NCI-H460 (cell line): Measurements from ENCODE around the gene APRT. TPM values are rescaled to one million over a fixed set of nuclear protein-coding genes. Genes with fewer than 3 reads are reported as not detected.
"Not testable (repeated sequence)": the region's sequence is repeated elsewhere in the genome, so short reads cannot be mapped to it uniquely, and the experiment has no call there.

Experiments used
- DNase-seq: peaks from one replicate; pipeline ENCODE4 v3.0.0-alpha.2; 2016; ENCODE audit warnings: low read depth; ENCODE audit errors: extremely low read depth
- total RNA-seq: library from RNA; depleted of rRNA; stranded (reverse); fragments of >200 nt; shearing (Covaris generic); gene quantifications from 2 replicates; pipeline ENCODE4 v1.2.3, GENCODE V29; 2014

Gene APRT
- total RNA-seq, 1 experiment from 2014 or later: 124 TPM

DNA sequence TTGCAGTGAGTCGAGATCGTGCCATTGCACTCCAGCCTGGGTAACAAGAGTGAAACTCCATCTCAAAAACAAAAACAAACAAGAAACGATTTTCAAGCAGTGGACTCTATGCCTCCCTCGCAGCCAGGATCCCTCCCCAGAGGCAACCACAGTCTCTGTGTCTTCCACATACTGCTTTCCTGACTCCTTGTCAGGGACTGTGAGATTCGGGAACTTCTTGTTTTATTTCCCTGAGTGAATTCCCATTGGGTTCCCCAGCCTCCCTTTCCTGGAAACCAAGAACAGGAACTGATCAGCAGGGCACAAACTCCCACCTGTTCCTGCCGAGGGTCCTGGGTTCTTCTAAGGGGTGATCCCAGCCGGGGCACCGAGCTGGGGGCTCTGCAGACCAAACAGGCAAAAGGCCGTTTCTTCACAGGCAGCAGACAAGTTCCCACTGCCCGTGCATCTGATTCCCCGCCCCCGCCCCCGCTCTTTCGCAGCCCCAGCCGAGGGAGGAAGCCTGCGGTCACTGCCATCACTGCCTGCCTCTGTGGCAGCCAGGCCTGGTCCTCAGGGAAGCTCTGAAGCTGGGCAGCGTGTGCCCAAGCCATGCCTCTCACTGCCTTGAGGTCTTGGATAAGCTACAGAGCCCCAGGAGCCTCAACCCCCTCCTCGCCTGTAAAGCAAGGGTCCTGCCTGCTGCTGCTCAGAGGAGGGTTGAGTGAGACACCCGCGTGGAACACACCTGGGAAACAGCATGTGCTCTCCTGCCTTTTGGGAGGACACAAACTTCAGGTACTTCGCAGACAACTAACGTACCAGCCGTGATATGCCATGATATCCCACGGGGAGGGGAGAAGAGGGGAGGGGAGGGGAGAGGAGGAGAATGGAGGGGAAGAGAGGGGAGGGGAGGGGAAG lies 21.2 kb downstream of the APRT start:
- DNase-seq: no peak

DNA sequence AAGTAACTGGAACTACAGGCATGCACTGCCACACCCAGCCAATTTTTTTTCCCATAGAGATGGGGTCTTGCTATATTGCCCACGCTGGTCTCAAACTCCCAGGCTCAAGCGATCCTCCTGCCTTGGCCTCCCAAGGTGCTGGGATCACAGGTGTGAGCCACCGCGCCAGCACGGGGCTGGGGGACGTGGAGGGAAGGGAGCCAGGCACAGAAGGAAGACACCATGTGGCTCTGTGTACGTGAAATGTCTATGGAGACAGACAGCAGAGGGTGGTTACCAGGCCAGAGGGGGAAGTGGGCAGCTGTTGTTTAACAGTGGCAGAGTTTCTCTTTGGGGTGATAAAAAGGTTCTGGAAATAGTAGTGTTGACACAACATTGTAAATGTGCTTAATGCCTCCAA lies 22.1 kb downstream of the APRT start:
- no peak for DNase-seq

DNA sequence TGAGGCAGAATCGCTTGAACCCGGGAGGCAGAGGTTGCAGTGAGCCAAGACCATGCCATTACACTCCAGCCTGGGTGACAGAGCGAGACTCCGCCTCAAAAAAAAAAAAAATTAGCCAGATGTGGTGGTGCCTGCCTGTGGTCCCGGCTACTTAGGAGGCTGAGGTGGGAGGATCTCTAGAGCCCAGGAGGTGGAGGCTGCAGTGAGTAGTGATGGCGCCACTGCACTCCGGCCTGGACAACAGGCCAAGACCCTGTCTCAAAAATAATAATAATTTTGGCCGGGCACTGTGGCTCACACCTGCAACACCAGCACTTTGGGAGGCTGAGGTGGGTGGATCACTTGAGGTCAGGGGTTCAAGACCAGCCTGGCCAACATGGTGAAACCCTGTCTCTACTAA lies 23.0 kb downstream of the APRT start:
- DNase-seq: not testable (repeated sequence)

DNA sequence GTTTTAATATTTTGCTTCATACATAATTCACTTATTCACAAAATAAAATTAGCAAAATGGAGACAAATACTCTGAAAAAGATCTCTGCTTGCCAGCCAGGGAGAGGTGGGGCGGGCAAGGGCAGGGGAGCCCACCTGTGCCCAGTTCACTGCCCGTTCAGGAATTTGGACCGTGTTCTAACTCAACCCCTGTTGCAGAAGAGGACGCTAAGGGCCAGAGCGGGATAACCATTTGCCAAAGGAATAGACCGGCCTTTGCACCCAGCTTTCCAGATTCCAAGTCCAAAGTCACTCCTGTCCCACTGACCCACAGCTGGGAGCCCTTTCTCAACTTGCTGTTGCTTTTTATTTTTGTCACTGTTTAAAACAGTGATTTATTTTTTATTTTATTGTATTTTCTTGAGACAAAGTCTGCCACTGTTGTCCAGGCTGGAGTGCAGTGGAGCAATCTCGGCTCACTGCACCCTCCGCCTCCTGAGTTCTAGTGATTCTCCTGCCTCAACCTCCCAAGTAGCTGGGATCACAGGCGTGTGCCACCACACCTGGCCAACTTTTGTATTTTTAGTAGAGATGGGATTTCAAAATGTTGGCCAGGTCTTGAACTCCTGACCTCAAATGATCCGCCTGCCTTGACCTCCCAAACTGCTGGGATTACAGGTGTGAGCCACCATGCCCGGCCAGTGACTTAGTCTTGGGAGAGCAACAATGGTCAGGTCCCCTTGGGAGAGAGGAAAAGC lies 24.0 kb downstream of the APRT start:
- no peak for DNase-seq

DNA sequence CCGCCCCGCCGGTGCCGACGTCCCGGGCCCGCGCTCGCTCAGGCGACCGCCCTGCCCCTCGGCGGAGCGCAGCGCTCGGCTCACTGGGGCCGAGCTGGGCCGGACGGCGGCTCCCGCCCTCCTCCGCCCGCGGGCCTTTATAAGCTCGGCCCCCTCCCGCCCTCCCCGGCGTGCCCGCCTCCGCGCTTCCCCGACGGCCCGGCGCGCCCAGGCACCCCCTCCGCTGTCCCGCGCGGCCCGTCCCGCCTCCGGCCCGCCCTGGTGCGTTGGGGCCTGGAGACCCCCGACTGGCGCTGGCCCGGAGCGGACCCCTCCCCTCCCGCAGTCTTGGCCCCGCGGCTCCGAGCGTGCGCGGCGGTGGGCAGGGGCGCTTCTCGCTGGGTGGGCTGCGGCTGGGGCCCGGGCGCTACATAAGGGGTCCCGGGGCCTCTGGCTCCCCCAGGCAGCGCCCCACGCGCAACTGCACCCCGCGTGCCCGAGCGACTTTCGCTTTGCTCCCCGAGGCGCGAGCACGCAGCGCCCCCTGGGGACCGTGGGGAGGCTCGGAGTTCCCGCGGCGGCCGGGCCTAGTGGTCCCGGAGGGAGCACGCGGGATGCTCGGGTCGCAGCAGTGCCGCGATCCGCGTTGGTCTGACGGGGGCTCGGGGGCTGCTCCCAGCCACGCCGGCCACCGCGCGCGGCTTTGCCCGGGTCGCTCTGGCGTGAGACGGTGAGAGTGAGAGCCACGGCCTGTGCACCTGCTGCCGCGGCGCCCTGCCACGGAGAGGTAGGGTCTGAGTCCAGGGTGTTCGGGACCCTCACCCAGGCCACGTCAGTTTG lies 26.4 kb downstream of the APRT start, which contains the start of gene PIEZO1:
Gene PIEZO1, minus strand, starts transcription at position 115 of the 819 bp plus-strand sequence. CDS start 256 bp downstream, outside the sequence.
- DNase-seq: peak; percentile 41

DNA sequence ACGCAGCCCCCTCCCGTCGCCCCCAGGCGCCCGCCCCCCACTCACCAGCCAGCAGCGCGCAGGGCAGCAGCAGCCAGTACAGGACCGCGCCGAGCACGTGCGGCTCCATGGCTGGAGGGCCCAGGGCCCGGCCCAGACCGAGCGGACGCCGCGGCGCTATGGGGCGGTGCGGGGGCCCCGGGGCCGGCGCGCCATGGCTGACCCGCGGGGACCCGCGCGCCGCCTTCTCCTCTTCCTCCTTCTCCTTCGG lies 26.9 kb downstream of the APRT start:
- no peak for DNase-seq

DNA sequence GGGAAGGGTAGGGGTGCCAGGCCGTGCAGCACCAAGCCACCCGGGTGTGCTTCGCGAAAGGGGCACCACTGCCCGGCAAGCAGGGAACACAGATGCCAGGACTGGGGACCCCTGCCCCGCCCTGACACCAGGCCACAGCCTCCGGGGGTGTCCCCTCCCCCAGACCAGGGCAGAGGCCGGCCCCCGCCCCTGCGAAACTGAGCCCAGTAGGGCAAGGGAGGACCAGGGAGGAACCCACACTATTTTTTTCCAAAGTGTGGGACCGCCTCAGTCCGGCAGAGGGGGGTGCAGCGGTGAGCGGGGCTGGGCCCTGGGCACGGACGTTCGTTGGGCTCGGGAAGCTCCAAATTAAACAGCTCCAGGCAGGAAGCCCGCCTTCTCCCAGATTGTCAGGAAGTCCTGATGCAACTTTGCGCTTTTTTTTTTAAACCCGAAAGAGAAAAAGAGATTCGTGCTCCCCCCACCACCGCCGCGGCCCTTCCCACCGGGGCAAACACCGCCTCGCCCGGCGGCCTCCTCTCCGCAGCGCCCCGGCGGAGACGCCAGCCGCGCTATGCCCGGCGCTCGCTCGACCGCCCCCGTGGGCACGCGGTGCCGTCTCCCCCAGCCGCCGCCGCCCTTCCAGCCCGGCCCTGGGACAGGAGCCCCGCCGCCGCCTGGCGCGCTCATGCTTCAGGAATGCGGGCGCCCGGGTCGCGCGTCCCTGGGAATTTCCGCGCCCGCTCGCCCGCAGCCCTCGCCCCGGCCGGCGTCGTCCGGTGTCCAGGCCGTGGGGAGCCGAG lies 27.5 kb downstream of the APRT start:
- no peak for DNase-seq

DNA sequence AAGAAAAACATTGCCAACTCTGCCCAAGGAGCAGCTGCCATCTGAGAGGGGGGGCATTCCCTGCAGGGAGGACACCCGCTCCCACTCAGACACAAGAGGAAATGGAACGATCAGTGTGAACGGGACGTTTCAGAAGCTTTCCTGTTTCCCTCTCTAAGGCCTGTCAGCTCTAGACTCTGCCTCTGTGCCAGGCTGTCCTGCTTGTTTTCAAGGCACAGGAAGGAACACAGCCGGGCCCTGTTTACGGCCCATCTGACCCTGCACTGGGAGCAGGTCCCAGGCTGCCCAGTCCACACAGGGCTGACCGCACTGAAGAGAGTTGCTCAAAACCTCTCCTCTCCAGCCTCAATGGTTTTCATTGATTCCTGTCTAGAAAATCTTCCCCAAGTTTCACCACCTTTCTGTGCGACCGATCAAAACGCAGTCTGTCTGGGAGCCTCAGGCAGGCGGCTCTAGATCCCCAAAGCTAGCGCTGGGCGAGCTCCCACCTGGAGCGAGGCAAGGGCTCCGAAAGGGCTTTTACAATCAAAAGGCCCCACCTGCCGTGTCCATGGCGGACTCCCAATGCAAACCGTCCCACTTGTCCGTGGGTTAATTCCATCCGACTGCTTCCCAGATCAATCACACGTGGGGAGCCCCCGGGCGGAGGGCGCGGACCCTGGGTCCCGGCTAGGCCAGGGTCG lies 28.2 kb downstream of the APRT start:
- DNase-seq: no peak

DNA sequence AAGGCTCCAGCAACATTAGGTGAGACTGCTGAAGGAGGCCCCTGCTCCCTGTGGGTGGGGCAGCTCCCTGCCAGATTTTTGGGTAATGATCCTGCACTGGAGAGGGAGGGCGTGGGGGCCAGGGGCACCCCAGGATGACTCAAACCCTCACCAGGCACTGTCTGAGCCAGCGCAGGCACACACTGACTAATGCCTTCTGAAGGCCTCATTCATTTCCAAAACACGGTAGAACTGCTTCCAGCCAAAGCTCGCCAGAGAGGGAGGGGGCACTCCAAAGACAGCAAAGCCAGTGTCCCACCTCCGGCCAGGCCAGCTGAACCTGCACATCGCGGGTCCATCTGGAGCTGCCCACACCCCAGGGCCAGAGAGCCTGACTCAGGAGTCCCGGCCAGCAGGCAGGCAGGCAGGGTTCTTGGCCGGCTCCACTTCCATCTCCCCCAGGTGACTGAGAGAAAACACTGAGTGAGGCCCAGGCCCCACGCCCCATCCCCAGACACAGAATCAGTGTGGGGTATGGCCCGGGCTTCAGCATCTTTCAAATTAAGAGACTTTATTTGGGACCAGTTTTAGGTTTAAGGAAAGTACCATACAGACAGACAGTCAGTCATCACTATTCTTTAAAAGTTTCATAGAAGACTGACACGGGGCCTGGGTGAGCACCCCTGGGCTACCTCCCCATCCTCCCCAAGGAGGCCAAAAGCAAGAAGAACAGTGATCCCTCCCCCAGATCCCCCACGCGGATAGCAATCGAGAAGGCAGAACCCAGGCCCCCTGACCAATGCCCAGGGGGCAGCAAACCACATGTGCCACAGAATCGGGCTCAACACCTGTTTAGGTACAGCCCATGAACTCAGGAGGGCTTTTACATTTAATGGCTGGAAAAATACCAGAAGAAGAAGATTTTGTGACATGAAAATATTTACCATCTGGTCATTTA lies 29.0 kb downstream of the APRT start:
- no peak for DNase-seq

DNA sequence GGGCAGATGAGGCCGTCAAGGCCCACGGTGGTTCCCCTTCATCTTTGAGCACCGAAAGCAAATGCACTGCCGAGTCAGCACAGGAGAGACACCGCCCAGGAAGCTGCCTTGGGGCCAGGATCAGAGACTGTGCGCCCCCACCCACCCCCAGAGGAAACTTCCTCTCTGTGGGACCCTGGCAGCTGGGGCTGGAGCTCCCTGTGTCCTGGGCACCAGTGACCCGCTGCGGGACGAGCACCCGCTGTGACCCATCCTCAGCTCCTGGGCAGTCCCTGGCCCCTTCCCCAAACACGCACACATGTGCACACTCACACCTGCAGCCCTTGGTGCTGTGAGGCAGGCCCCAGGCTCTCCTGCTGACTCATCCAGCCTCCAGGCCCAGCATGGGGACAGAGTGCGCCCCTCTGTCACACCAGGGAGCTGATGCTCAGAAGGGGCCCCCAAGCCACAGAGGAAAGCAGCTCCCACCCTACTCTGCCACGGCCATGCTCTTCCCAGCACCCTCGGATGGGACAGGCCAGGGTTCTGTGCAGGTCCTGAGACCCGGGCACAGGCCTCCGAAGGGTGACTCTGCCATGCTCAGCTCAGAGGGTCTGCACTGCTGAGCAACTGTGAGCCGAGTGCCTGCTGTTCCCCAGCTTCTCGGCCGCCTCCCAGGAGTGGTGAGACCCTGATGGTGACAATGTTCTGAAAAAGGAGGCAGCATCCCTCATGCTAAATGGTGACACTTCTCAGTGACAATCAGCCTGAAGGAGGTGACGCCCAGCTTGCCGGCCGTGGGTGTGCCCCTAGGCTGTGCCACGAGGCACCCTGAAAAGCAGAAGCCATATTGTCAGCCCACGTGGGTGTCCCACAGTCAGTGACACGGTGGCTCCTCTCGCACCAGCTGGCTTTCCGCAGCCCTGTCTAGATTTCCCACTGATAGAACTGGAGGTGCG lies 30.3 kb downstream of the APRT start:
- no peak for DNase-seq

DNA sequence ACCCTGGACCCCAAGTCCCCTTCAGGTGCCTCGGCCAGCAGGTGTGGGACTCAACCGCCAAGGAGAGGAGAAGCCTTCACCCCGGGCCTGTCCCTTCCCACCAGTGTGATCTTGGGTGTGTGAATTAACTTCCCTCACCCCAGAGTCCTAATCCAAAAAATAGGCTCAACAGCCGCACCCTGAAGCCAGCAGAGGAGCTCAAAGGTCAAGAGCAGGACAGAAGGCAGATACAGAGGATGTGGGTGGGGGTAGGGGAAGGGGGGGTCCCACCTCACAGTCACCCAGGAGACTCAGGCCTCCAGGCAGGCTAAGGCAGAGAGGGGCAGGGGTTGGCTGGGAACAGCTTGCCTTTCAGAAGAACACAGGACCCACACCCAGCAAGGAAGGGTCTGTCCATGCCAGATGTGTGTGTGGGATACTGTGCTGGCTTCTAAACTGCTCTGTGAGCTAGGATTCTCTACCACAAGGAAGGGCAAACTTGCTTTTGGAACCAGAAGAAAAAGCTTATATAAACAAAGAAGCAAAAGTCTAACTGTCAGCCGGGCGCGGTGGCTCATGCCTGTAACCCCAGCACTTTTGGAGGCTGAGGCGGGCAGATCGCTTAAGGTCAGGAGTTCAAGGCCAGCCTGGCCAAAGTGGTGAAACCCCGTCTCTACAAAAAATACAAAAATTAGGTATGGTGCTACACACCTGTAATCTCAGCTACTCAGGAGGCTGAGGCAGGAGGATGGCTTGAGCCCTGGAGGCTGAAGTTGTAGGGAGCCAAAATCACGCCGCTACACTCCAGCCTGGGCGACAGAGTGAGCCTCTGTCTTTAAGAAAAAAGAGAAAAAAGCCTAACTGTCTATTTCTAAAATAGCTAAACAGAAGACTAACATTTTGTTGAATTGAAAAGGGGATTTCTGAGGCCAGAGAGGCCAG lies 31.3 kb downstream of the APRT start:
- DNase-seq: no peak

DNA sequence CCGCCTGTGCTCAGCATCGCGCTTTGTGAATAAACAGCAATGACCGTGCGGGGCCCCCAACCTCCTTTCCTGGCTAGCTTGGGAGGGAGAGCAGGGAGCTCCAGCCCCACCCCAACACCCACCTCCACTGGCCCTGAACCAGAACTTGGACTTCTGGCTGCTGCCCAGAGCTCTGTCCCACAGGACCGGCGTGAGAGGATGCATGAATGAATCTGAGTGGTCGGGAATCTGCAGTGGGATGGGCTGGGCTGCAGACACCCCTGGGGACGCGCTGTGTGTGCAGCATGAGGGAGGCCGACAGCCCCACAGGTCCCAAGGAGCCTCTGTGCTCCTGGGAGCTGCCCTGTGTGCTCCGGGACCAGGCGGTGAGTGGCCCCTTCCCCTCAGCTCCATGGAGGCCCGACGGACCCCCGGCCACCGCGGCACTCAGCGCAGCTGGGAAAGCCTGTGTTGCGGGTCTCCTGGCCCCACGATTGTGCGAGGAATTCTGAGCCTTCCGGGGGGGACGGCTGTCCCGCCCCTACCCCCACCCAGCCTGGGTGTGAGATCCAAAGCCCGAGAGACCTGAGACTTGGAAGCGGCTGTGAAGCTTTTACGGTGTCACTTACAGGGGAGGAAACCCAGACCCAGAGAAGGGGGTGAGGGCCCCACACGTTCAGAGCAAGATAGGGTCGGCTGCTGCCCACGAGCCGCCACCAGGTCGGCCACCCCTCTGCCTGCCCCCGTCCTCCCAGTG lies 32.2 kb downstream of the APRT start:
- DNase-seq: no peak

DNA sequence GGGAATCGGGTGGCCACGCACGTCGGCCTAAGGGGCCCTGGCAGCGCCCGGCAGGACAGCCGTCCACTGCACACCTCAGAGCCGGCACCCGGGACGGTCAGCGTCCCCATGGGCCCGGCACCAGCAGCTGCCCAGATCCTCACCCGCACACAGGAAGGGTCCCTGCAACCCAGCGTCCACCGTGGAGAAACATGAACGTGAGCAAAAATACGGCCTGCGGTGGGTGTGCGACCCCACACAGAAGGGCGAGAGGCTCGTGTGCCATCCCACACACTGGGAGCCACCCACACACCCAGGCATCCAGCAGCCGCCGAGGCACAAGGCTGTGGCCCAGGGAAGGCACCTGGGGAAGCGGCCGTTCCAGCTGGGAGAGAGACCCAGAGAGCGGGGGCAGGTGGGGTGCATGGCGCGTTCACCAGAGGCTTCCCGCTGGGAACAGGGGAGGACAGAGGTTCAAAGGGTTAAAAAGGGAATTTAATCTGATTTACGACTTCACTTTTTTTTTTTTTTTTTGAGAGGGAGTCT lies 33.1 kb downstream of the APRT start:
- DNase-seq: no peak

DNA sequence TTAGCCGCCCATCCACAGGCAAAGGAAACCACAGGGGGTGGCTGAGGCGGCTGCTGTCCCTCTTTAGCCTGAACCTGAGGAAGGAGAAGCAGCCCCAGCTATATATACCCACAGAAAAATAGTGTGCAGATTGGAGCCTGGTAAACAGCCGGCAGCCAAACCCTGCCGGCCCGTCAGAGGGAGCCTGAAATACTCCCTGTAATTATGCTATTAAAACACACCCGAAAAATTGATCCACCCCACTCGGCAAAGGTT lies 33.5 kb downstream of the APRT start:
- DNase-seq: no peak

DNA sequence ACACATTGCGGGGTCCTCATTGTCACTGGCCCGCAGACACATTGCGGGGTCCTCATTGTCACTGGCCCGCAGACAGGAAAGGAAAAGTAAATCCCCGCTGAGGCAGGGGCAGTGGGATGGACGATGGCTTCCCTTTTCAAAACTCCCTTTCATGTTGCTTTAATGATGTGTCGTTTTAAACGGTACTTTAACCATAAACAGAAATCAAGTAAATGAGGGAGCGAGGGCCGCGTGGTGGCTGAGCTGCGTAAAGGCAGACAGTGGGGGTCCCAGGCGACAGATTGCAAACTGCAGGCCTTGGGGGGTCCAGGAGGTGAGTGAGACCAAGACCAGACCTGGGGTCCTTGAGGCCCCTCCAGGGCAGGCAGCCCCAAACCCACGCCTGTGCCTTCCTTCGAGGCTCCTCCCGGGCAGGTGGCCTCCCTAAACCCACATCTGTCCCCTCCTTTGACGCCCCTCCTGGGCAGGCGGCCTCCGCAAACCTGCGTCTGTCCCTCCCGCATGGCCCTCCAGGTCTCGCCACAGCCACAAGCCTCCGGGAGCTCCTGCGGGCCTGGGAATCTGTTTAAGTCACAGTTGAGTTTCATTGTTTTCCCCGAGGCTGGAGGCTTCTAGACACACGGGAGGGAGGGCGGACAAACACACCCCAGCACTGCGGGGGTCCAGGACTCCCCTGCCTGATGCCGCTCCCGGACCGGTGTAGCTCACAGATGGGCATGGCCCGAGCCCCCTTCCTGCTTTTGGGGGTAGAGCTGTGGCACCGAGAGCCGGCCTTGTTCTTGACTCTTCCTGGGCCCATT lies 34.1 kb downstream of the APRT start:
- no peak for DNase-seq
